Right renal cortex interstitium (tissue), 3 donors: Measurements from ENCODE around the gene LBX2. TPM values are rescaled to one million over a fixed set of nuclear protein-coding genes. Genes with fewer than 3 reads are reported as not detected.
"Not testable (repeated sequence)": the region's sequence is repeated elsewhere in the genome, so short reads cannot be mapped to it uniquely, and the experiment has no call there.

Source experiments
- DNase-seq, 3 donors: peaks; one replicate each; pipeline ENCODE4 v3.0.0-alpha.2; 2013; ENCODE audit warnings: low read depth in 3 of 3, low spot score in 2 of 3
- polyA plus RNA-seq, 3 donors: library from polyadenylated mRNA; unstranded; fragments of 120-200 nt; gene quantifications; one replicate each; pipeline ENCODE4 v1.2.1, GENCODE V29; 2013; ENCODE audit not compliant: insufficient read length in 3 of 3

Gene LBX2
- polyA plus RNA-seq, 3 donors = 1.4 to 3.5 (median 1.7) TPM

DNA sequence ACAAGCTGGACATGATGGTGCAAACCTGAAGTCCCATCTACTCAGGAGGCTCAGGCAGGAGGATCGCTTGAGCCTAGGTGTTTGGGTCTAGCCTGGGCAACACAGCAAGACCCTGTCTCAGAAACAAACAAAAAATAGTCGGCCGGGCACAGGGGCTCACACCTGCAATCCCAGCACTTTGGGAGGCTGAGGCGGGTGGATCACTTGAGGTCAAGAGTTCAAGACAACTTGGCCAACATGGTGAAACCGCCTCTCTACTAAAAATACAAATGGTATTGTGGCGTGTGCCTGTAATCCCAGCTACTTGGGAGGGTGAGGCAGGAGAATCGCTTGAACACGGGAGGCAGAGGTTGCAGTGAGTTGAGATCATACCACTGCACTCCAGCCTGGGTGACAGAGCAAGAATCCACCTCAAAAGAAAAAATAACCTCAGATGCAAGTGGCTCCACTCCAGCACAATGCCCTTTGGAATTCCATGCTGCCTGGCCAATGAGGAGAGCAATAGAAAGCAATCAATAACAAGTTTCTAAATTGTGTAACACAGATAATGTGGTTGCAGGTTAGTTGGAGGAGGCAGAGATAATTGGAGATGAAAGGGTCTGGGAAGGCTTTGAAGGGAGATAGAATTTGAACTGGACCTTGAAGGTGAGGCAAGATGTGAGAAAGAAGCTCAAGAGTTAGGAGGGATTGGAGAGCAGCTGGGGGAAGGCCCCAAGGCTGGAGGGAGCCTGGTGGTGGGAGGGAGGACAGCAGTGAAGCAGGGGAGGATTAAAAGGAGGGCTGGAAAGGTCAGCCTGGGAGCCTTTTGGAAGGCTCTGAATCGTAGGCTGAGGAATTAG is 10.5 kb downstream of the LBX2 start:
- no peak for DNase-seq

DNA sequence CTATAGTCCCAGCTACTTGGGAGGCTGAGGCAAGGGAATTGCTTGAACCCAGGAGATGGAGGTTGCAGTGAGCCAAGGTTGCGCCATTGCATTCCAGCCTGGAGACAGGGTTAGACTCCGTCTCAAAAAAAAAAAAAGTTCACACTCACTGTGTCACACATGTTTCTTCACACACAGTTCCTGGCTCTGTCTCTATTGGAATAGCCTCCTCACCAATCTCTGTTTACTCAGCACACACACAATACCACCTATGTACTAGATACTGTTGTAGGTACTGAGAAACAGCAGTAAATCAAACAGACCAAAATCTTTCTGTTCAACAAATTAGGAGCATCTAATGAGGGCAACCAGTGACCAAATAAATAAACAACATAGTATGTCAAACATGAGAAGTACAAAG is 13.3 kb downstream of the LBX2 start:
- no peak for DNase-seq

DNA sequence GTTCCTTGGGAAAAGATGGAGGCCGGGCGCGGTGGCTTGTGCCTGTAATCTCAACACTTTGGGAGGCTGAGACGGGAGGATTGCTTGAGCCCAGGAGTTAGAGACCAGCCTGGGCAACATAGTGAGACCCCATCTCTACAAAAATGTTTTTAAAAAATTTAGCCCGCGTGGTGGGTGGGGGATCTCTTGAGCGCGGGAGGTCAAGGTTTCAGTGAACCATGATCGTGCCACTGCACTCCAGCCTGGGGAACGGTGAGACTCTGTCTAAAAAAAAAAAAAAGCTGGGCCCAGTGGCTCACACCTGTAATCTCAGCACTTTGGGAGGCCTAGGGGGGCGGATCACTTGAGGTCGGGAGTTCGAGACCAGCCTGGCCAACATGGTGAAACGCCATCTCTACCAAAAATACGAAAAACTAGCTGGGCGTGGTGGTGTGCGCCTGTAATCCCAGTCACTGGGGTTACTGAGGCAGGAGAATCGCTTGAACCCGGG is 15.7 kb downstream of the LBX2 start:
- not testable (repeated sequence) for DNase-seq

DNA sequence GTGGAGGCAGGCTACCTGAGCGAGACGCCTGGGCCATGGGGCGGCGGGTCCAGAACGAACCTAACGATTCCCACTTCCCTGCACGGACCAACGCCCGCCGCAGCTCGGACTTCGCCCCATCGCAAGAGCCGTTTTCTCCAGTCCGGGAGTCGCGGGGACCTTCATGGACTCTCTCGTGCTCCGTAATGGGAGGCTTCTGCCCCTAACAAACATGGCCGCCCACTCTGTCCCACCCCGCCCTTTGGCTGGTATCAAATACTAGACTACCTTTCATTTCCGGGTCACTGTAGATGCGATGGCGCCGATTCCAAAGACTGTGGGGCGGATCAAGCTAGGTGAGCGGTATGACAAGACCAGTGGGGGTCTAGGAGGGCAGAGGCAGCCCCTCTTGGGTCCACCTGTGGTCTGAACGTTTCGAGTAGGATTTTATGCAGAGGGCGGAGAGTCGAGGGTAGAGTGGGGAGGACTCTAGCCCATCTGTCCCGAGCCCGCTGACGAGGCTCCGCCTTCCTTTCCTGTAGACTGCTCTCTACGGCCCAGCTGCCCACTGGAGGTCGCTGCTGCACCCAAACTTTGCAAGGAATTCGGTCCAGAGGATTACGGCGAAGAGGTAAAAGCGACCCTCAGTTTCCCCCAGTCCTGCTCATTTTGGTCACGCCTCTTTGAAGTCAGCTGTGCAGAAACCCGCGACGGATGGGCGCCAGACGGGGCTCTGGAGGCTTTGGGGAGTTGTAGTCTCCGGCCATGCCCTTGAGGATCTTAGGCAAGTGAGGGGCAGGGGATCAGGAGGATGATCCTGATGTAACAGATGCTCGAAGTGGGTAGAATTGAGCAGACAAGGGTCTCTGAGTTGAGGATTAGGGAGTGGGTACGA is 16.4 kb downstream of the LBX2 start, which contains the start of the genes CCDC142 and TTC31:
TSS of gene CCDC142 (minus strand) at position 198 of the 874 bp plus-strand sequence. CDS start at position 37, 161 bp downstream.
TSS of gene TTC31 (plus strand) at position 281 of the 874 bp plus-strand sequence. CDS start at position 296, 15 bp downstream.
- DNase-seq = peak; percentile 95 to 97 (median 96)

DNA sequence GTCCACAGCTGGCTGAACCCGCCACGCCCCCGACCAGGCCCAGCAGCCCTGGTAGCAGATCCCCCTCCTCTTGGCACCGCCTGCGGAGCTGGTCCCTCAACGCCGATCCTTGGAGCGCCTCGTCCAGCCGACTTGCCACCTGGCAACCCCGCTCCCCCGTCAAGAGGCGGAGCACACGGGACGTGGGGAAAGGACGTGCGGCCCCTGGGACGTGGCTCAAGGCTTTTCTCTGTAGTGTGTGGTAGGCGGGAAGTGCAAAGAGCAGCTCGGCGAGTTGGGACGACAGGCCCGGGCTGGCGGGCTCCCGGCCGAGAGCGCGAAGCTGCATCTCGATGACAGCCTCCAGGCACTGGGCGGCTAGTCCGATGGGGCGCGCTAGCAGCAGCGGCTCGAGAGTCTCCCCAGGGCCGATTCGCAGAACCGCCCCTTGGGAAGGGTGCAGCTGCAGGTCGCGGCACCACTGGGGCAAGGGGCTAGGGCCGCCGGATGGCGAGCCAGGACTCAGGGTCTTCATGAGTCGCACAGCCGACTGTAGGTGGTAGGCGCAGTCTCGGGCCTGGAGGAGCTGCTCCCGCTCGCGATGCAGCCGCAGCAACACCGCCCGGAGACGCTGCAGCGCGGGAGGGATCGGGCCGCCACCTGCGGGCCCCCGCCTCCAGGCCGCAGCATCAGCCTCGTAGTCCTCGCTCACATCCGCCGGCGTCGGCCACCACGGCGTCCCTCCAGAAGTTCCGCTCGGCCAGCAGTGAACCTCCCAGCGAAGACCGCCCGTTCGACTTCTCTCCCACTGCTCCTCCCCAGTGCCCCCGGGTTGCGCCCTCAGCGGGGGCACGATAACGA is 17.2 kb downstream of the LBX2 start:
- no peak for DNase-seq

DNA sequence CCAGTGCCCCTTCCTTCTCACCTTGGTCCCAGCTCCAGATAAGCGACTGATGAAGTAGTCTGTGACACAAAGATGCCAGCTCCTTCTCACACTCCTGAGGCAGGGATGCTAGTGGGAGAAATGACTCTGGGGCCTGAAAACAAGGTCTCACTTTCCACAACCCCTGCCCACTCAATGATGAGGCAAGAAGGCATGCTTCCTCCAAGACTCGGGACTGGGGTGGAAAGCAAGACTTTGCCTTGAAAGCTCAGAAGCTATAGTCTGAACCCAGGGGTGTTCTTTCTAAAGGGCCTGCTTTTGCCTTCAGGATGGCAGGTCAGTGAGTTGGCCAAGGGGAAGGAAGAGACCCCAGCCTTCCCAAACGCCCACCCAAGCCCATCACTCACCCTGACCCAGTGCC is 18.0 kb downstream of the LBX2 start:
- no peak for DNase-seq

DNA sequence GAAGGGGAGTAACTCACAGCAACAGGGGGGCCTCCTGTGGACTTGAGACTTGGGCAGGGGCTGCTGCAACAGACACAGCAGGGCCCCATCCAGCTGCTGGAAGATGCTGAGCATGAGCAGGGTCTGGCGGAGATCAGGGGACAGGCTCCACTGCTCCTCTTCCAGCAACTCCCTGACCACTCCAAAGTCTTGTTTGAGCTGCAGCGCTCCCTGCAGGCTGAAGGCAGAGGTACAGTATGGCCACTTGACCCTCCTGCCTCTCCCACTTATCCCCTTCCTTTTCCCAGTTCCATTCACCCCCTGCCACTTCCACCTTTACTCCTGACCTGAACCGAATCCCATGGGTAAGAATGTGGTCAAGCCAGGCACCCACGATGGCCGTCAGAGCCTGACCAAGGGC is 24.5 kb downstream of the LBX2 start:
- no peak for DNase-seq

DNA sequence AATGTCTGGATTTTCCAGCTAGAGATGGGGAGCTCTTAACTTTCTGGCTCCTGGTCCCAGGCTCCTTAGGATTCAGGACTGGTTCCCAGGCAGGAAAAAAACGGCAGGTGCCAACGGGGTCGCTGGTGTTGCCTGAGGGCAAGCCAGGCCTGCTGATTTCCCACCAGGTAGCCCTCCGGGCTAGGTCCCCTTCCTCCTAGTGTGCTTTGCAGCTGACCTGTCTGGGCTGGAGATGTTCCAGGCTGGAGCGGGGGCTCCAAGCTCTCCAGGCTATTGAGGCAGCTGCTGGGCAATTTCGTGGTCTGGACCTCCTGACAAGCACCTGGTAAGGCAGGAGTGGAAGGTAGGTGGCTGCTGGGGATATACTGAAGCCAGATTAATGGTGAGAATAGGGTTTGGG is 24.9 kb downstream of the LBX2 start:
- no peak for DNase-seq

DNA sequence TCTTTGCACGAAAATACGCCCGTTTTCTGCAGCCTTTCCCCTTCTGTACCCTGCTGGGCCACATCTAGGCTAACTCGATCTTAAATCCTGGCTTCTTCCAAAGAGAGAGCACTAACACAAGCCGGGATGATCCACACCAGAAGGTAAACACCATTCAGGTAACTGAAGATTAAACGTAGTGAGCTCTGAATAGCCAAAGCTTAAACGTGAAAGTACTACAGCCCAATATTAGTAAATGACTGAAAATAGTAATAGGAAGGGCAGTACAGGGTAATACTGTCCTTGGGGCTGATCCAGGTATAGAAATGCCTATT is 26.5 kb downstream of the LBX2 start:
- no peak for DNase-seq

DNA sequence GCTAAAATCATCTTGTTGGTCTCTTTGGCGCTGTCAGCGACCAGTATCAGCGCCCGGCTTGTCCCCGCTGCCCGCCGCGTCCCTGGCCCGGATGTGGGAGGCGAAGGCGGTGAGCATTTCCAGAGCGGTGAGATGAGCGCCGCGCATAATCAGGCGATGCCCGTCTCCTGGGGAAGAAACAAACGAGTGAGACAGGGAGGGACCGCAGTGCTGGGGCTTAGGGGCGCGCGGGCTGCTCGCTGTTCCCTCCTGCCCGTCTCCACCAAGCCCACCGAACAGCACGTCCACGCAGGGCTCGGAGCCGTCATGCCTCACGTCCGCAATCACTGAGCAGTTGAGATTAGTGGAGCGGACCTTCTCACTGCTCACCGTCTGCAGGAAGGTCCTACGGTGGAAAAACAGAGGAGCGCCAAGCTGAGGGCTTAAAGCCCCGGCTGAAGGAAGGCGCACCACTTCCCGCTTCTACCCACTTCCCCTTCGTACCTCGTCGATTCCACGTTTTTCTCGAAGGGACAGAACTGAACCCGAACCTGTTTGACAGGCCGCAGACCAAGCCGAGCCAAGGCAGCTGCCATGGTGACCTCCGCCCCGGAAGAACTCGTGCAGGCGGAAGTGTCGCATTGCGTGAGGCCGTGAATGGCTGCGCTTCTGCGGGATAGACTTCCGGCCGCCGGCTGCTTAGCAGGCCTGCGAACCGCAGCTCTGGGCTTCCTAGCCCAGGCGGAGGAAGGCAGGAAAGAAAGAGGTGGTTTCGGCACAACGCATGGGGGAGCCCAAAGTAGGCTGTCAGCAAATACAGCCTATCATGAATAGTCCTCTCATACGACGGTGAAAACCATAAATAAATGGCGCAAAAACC is 27.1 kb downstream of the LBX2 start, which contains the start of gene MRPL53:
TSS of gene MRPL53 (minus strand) at position 595 of the 859 bp plus-strand sequence. CDS start at position 575, 20 bp downstream.
- DNase-seq = peak; percentile 87 to 94 (median 94)

DNA sequence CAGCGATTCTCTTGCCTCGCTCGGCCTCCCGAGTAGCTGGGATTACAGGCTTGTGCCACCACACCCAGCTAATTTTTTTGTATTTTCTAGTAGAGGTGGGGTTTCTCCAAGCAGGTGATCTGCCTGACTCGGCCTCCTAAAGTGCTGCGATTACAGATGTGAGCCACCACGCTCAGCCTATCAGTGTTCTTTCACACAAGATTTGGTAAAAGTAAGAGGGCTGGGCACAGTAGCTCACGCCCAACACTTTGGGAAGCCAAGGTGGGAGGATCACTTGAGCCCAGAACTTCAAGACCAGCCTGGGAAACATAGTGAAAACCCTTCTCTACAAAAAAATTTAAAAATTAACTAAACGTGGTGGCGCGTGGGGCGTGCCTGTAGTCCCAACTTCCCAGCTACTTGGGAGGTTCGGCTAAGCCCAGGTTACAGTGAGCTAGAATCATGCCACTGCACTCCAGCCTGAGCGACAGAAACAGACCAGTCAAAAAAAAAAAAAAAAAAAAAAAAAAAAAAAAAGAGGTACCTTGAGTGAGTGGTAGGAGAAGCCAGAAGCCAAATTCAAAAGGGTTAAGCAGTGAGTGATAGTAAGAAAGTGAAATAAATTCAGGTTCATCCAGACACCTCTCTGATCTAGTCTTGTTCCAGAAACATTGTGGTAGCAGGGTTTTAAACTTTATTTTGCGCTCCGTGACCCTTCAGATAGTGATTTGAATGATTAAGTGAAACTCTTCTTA is 27.9 kb downstream of the LBX2 start:
- DNase-seq = no peak

DNA sequence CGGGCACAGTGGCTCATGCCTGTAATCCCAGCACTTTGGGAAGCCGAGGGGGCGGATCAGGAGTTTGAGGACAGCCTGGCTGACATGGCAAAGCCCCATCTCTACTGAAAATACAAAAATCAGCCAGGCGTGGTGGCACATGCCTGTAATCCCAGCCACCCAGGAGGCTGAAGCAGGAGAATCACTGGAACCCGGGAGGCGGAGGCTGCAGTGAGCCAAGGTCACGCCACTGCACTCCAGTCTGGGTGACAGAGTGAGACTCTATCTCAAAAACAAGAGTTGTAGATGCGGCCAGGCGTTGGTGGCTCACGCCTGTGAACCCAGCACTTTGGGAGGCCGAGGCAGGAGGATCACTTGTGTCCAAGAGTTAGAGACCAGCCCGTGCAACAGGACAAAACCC is 28.7 kb downstream of the LBX2 start:
- not testable (repeated sequence) for DNase-seq

DNA sequence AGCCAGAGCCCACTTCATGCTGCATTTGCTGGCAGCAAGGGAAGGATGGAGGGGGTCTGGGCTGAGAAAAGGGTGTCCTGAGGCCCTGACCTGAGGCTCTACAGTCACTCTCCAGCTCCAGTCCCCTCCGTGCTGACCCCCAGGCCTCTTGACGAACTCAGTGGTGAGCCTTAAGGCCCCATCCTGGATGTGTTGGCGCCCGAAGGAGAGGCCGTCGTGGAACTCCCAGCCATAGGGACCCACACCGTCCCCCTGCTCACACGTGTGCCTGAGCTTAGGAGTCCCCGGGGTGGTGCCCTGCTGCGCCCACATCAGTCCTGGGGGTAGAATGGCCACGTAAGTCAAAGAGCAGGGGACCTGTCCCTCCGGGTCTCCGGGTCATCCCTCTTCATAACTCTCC is 35.0 kb downstream of the LBX2 start:
- DNase-seq = no peak

DNA sequence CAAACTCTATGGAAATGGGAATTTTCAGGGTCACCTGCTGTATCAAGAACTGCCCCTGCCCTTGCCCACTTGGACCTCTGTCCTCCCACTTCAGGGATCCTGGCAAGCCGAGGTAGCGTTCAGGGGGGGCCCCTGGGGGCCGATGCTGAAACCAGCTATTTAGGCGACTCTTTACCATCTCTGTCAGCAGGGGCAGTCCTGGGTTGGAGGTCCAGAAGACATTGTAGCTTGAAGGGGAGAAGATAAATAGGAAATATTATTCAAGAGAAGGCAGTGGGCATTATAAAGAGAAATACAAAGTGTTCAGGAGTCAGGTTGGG is 36.7 kb downstream of the LBX2 start:
- no peak for DNase-seq

DNA sequence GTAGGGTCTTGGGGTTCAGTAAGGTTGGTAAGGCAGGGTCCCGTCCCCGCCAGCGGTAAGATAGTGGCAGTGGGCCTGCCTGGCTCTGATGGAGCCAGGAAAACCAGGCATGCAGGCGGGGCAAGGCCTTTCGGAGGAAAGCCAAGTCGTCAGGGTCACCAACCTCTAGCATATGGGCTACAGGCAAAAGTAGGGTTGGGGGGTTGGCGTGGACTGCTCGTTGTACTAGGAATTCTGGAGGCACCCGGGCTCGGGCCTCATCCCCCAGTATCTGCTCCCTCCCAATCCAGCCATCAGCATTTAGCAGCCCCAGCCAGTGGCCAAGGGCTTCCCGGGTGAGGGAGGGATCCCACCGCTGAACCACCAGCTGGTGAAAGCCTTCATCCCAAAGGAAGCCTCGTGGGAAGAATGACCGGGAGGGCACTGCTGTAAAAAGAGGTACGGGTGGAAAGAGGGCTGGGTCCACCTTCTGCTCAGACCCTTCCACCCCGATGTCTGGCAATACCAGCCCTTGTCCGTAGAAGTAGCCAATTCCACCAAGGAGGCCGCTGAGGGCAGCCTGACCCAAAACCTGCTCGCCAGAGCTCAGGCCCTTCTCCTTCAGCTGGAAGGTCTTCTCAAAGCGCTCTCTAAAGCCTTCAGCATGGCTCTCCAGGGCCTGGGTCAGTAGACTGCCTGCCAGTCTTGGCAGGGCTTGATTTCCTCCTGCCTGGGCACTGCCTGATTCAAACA is 37.2 kb downstream of the LBX2 start:
- DNase-seq = no peak

DNA sequence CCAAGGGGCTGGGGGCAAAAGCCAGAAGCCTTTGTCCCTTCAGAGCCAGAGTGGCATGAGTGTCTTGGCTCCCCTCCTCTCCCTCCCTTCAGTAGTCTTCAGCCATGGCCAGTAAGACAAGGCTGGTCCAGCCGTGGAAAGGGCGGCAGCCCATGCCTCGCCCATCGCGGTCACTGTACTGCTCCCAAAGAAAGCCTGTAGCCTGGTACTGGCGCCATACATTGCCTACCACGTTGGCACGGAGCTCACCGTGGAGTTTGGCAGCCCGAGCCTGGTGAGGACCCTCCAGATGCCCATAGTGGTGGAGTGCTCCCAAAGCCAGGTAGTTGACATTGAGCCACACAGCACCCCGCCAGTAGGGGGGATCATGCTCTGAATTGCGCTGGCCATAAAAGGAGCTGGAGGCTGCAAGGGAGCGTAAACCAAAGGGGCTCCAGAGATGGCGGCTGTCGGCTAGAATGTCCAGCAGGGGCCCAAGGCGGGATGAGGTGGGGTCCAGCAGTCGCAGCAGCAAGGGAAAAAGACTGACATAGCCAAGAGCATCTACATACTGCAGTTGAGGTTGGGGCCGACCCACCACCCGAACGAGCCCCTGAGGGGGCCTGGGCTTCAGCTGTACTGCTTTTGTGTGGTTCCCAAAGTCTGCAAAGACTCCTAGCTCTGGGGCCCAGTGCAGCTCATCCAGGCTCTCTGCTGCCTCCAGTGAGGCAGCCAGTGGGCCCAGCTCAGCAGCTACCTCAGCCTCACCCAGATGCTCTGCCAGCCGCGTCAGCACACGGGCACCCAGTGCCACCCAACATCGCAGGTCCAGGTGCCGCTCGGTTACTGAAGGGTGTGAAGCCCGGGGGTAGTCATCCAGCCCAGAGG is 38.0 kb downstream of the LBX2 start:
- DNase-seq = no peak

DNA sequence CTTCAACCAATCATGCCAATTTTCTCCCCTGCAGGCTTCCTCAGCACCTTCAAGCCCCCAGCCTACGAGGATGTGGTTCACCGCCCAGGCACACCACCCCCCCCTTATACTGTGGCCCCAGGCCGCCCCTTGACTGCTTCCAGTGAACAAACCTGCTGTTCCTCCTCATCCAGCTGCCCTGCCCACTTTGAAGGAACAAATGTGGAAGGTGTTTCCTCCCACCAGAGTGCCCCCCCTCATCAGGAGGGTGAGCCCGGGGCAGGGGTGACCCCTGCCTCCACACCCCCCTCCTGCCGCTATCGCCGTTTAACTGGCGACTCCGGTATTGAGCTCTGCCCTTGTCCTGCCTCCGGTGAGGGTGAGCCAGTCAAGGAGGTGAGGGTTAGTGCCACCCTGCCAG is 39.2 kb downstream of the LBX2 start:
- DNase-seq = not testable (repeated sequence)
